NCI-H510A treated with DMSO at 0.1 percent for 48 hours (cell line): ENCODE results near the gene PCDHGC5.

Source experiments
- DNase-seq: peaks from one replicate; lab custom pipeline; 2025; lab: John Stamatoyannopoulos, UW

Gene PCDHGC5

GRCh38 chr5:141490771-141491170 is 1.9 kb downstream of the PCDHGC5 start:
- no peak for DNase-seq

- no peak for DNase-seq
These were observed 2.7 kb downstream of the PCDHGC5 start for GRCh38 chr5:141491323-141492167.

- DNase-seq, result no peak
These were observed 3.4 kb downstream of the PCDHGC5 start for GRCh38 chr5:141492168-141492885.

- no peak for DNase-seq
These were observed 4.9 kb downstream of the PCDHGC5 start for GRCh38 chr5:141493500-141494422.

GRCh38 chr5:141494761-141495452 is 6.0 kb downstream of the PCDHGC5 start:
- no peak for DNase-seq

- no peak for DNase-seq
These were observed 6.6 kb downstream of the PCDHGC5 start for GRCh38 chr5:141495453-141495811.

- no peak for DNase-seq
These were observed 7.2 kb downstream of the PCDHGC5 start for GRCh38 chr5:141496038-141496437.

- DNase-seq, result no peak
These were observed 12.9 kb downstream of the PCDHGC5 start for GRCh38 chr5:141501761-141502160.

GRCh38 chr5:141503681-141504080 is 14.8 kb downstream of the PCDHGC5 start:
- no peak for DNase-seq

- DNase-seq, result no peak
These were observed 15.3 kb downstream of the PCDHGC5 start for GRCh38 chr5:141504216-141504615.

GRCh38 chr5:141506381-141507155 is 17.7 kb downstream of the PCDHGC5 start:
- no peak for DNase-seq

- no peak for DNase-seq
These were observed 18.7 kb downstream of the PCDHGC5 start for GRCh38 chr5:141507387-141508091.

- DNase-seq, result no peak
These were observed 19.5 kb downstream of the PCDHGC5 start for GRCh38 chr5:141508440-141508797.

- DNase-seq, result no peak
These were observed 20.1 kb downstream of the PCDHGC5 start for GRCh38 chr5:141508798-141509611.

- no peak for DNase-seq
These were observed 21.3 kb downstream of the PCDHGC5 start for GRCh38 chr5:141510160-141510559.

GRCh38 chr5:141510850-141511601 is 22.1 kb downstream of the PCDHGC5 start:
- no peak for DNase-seq

GRCh38 chr5:141511771-141512325 is 23.0 kb downstream of the PCDHGC5 start:
- DNase-seq, result no peak

- peak; percentile 8 for DNase-seq
These were observed 23.6 kb downstream of the PCDHGC5 start for GRCh38 chr5:141512390-141512910.
